Motor neuron (in vitro differentiated cells): ENCODE measurements around the gene AFF4. TPM values are rescaled to one million over a fixed set of nuclear protein-coding genes. Genes with fewer than 3 reads are reported as not detected.

Source experiments
- ATAC-seq, 8 experiments: fragments of 200-7000 bp; cut with Tn5 transposase; replicated peaks in 6 of 8; 2 replicates each; pipeline ENCODE4 v1.8.0; 2021; ENCODE audit warnings: mild to moderate bottlenecking in 8 of 8, moderate library complexity in 8 of 8
- H3K27ac ChIP-seq, 2 donors: fragments of 250-450 bp; sonication (Bioruptor Pico); 2 replicates each; pipeline ENCODE4 v1.9.0; 2021; ENCODE audit warnings: antibody characterized with exemption in 2 of 2, mild to moderate bottlenecking in 2 of 2, moderate library complexity in 1 of 2
- H3K4me1 ChIP-seq, 2 donors: fragments of 250-450 bp; sonication (Bioruptor Pico); replicated peaks in 1 of 2; 2 replicates each; pipeline ENCODE4 v1.6.1; 2021; ENCODE audit warnings: antibody characterized with exemption in 2 of 2, mild to moderate bottlenecking in 2 of 2, moderate library complexity in 1 of 2
- H3K4me3 ChIP-seq, 5 donors: fragments of 250-450 bp; sonication (Bioruptor Pico); 2 replicates each; pipeline ENCODE4 v1.9.0; 2021; ENCODE audit warnings: antibody characterized with exemption in 5 of 5, mild to moderate bottlenecking in 5 of 5, moderate library complexity in 4 of 5
- WGBS, 10 experiments: fragments of 450-650 bp; shearing (Covaris generic); methylation state at CpG; one replicate each; pipeline ENCODE4 v1.0.0; 2022; 5-methylcytosine and 5-hydroxymethylcytosine counted together
- in situ Hi-C, 9 experiments: fragments of 400-800 bp; cut with MboI; loops; one replicate each; pipeline ENCODE4 v1.15.0; 2021; ENCODE audit warnings: low sequenced_read_pairs in 9 of 9, low pct_unique_long_range_greater_than_20kb in 2 of 9; ENCODE audit not compliant: unreplicated experiment in 9 of 9
- total RNA-seq, 8 experiments: library from RNA; unstranded; fragments of 300-600 nt; gene quantifications; 2 replicates each; pipeline versions ENCODE4 v1.2.3 to v1.2.4, GENCODE V29; 2022

The AFF4 gene
- total RNA-seq, 8 experiments from 2014 or later = 43.0 to 102 (median 67.3) TPM

DNA sequence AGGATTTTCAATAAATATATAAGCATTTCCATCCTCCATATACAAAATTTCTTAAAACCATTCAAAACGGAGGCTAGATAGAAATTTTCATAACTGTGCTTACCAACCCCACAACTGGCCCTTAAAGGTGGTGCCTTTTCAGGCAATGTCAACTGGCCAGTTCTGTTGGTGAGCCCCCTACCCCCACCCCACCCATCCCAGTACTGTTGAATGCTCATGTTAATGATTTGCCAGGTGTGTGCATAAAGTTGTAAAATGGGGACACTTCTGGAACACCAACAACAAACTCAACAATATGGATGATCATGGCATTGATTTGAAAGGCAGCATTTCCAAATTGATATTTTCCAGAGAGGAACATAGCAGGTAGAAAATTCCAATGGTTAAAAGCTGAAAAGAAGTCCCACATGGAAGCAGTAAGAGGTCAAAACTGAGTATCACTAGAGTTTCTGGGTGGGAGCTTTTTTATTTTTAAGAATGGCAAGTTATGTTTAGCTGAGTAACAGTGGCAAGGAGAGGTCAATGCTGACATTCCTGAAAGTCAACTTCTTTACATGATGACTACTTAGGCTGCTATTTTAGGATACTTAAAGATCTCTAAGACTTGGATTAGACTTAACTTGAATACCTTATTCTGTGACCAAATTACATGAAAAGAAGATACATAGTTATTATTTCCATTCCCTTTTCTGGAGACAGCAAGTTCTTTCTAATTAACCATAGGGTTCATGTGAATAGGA lies 87.2 kb downstream of the AFF4 start:
- in situ Hi-C loops = loop anchor here in 1 of 9 experiments (25.0 kb wide), 1 partner anchor 89 kb away; the partner anchor contains the start of gene SEPTIN8

GRCh38 chr5:132873930-132874271 lies 89.5 kb downstream of the AFF4 start:
- WGBS, 10 experiments = 90 to 93% (median 92%) methylated on average over 2 of the region's 3 CpGs; no CpG with 5 or more reads in 7 of the 10 experiments
- Histone ChIP-seq H3K4me1 (no peaks in the 10 kb centered on the region), H3K27ac (no peak overlapping the region), H3K4me3 (no peak overlapping the region)
- in situ Hi-C loops = no loop called here
- ATAC-seq = peak in 1 of 8 experiments; percentile 18

More for the DNA sequence above, 87.2 kb downstream of the AFF4 start:
- peak in 2 of 8 experiments; percentile 32 to 49 for ATAC-seq
- Histone ChIP-seq H3K4me3 (no peak overlapping the region), H3K4me1 (no peaks in the 10 kb centered on the region), H3K27ac (no peak overlapping the region)
- WGBS, 10 experiments = 80 to 100% (median 80%) methylated on average over 1 of the region's 1 CpG; no CpG with 5 or more reads in 5 of the 10 experiments

GRCh38 chr5:132873119-132873929 lies 90.1 kb downstream of the AFF4 start, which contains the start of gene LEAP2:
Gene LEAP2, plus strand, starts transcription at chr5:132873668. Its CDS starts 27 bp downstream, at chr5:132873695.
- in situ Hi-C loops = no loop called here
- Histone ChIP-seq H3K4me3 (no peak within 1 kb of the TSS), H3K27ac (no peak within 1 kb of the TSS), H3K4me1 (no peaks in the 10 kb centered on the region)
- ATAC-seq = no peak
- WGBS, 10 experiments = 50 to 100% (median 79%) methylated on average over 1 to 6 of the region's 6 CpGs; no CpG with 5 or more reads in 3 of the 10 experiments

DNA sequence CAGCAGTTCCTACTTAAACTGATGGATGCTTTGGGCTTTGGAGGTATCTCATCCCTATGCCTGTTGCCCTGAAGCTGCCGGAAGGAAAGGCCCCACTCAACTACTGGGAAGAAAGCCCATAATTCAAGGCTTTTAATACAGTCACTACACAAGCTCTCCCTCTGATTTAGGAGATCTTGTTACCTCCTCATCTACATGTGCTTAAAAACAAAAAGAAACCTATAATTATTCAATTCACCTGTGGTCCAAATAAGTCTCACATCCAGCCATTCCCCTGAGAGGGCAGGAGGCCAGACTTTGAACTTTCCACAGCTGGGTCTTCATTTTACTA lies 90.7 kb downstream of the AFF4 start:
- WGBS, 10 experiments = 80 to 100% methylated on average over 1 of the region's 1 CpG; no CpG with 5 or more reads in 8 of the 10 experiments
- H3K4me1 ChIP-seq = peaks cover 0 to under 1% of the 10 kb centered on the region in 2 donors
- no peak overlapping the region for H3K27ac ChIP-seq
- ATAC-seq = no peak
- in situ Hi-C loops = no loop called here
- no peak overlapping the region for H3K4me3 ChIP-seq

DNA sequence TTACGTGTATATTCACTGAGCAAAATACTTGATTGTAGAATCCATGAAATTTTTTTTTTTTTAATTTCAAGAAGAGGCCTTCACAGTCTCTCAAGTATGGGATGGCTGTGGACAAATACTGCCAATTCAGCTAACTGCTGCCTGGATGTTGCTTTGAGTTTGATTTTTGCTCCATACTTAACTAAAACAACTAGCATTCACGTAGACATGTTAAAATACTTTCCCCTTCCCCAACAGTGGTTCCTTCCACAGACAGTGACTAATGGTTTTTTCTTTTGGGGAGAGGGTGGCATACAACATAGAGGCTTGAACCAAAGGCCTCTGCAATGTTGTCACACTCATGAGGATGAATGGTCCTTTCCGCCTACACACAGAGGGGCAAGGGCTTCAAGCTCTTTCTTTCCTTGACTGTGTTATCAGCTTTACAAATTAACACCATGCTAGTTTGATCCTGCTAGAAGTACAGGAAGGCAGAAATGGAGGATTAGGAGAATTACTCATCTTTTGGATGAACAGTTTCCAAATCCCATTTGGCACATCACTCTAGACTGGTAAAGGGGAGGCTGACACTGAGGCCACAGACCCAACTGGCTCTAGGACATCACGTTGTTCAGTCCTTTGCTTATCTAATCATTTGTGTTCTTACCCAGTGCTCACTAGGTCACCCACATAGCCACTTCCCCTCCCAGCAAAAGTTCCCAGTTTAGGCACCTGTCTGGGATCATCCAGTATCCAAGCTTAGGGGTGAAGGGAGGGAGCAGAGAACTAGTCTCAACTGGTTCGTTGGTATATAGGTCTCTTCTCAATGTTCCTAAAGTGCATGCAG lies 91.8 kb downstream of the AFF4 start:
- H3K27ac ChIP-seq = no peak overlapping the region
- no peak overlapping the region for H3K4me3 ChIP-seq
- peaks cover 0 to 5% of the 10 kb centered on the region in 2 donors for H3K4me1 ChIP-seq
- ATAC-seq = peak in 2 of 8 experiments; percentile 4 to 15
- in situ Hi-C loops = no loop called here
- WGBS, 10 experiments = 70 to 100% (median 93%) methylated on average over 1 to 4 of the region's 5 CpGs; no CpG with 5 or more reads in 2 of the 10 experiments

DNA sequence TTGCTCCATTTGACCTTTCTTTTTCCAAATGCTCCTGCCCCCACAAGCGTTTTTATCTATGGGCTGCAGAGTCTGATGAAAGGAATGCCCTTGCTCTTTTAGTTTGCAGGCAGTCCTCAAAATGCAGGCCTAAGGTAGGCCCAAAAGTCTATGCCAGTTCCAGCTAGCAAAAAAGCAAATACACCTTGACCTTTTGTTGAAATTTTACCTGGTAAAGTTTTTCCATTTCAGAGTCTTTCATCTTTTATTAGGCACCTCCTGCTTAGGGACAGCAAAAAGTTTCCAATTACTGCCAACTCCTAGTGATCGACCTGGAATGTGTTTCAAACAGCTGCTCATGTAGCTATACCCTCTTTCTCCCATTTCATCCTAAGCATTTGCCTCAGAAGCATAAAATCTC lies 92.6 kb downstream of the AFF4 start:
- ATAC-seq = no peak
- in situ Hi-C loops = no loop called here
- H3K27ac ChIP-seq = no peak overlapping the region
- H3K4me3 ChIP-seq = no peak overlapping the region
- H3K4me1 ChIP-seq = peaks cover 1 to 6% of the 10 kb centered on the region in 2 donors
- WGBS, 10 experiments = 43 to 100% (median 100%) methylated on average over 1 to 2 of the region's 2 CpGs; no CpG with 5 or more reads in 3 of the 10 experiments

DNA sequence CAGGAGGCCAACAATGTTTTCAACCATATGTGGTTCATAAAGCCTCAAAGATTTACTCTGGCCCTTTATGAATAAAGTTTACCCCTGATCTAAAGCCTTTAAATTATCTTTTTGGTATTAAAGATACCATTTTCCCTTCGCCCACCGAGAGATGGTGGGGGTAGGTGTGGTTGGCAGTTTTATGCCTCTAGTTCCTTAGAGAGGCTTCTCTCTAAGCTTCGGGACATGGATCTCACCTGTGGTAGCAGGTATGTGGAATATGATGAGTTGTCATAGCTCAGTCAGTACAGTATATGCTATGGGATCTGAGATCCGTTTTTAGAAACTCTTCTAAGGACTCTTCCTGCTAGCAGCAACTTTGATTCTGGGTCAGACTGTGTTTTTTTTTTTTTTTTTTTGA lies 94.7 kb downstream of the AFF4 start:
- ATAC-seq = no peak
- Histone ChIP-seq H3K4me3 (no peak overlapping the region), H3K27ac (no peak overlapping the region), H3K4me1 (peaks cover 7 to 11% of the 10 kb centered on the region in 2 donors)
- 80 to 100% (median 92%) methylated on average over 1 to 4 of the region's 4 CpGs; no CpG with 5 or more reads in 2 of the 10 experiments for WGBS, 10 experiments
- in situ Hi-C loops = no loop called here

DNA sequence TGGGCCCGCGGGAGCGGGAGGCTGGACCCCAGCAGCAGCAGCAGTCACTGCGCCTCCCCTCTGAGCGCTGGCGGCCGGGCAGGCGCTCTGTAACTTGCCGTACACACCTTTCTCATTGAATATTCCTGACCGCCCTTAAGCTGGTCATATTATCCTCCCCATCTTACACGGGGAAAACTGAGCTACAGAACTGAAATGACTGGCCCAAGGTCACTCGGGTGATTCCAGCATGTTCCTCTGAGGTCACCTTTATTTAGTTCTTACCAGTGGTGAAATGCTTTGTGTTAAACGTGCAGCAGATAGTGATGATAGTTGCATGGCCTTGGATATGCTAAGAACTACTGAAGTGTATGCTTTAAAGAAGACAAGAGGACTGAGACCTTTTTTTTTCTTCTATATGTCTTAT lies 96.4 kb downstream of the AFF4 start:
- 0 to 6% (median 0%) methylated on average over 1 to 5 of the region's 13 CpGs; no CpG with 5 or more reads in 4 of the 10 experiments for WGBS, 10 experiments
- peaks cover 7 to 11% of the 10 kb centered on the region in 2 donors for H3K4me1 ChIP-seq
- ATAC-seq = peak in 1 of 8 experiments; percentile 47
- peak overlapping the region; percentile 96 for H3K27ac ChIP-seq
- H3K4me3 ChIP-seq = peak overlapping the region; percentile 85 to 91 (median 87)
- in situ Hi-C loops = no loop called here

DNA sequence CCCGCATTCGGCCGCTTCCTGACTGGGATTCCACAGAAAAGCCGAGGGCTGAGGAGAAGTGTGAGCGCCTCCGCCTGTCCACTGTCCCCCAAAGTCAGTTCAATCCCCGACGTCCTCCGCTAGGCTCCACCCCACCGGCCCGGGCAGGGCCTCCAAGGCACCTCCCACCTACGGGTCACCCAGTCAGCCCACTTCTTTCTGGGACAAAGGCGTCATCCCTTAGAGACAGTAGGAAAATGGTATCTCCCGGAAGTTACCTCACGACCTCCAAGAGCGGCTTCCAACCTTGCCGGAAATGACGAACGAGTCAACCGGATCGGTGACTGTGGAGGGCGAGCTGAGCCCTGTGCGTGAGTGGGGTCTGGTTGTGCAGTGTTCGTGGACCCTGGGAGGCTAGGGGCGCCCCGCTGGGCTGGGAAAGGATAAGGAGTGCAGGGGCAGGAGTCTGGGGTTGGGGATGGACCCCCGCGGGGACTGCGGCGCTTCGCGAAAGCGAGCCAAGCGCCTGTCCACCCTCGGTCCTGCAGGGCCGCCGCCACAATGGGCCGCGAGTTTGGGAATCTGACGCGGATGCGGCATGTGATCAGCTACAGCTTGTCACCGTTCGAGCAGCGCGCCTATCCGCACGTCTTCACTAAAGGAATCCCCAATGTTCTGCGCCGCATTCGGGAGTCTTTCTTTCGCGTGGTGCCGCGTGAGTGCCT lies 96.9 kb downstream of the AFF4 start, which contains the start of the genes GDF9 and UQCRQ:
TSS of gene GDF9 (minus strand) at position 128 of the 704 bp plus-strand sequence. CDS start 1,936 bp downstream, outside the sequence.
TSS of gene UQCRQ (plus strand) at position 301 of the 704 bp plus-strand sequence. CDS start at position 541, 240 bp downstream.
- peak; percentile 91 to 97 (median 96) for ATAC-seq
- in situ Hi-C loops = no loop called here
- H3K4me1 ChIP-seq = peaks cover 7 to 11% of the 10 kb centered on the region in 2 donors
- peak within 1 kb of the TSS; percentile 85 to 91 (median 87) for H3K4me3 ChIP-seq
- 0 to 1% (median 0%) methylated on average over 1 to 15 of the region's 55 CpGs; no CpG with 5 or more reads in 6 of the 10 experiments for WGBS, 10 experiments
- peak within 1 kb of the TSS; percentile 96 for H3K27ac ChIP-seq

- peaks cover 7 to 11% of the 10 kb centered on the region in 2 donors for H3K4me1 ChIP-seq
- H3K4me3 ChIP-seq = peak overlapping the region; percentile 85 to 91 (median 87)
- peak overlapping the region; percentile 96 for H3K27ac ChIP-seq
- in situ Hi-C loops = no loop called here
- peak in 2 of 8 experiments; percentile 30 to 38 for ATAC-seq
- WGBS, 10 experiments = 34 to 92% (median 69%) methylated on average over 3 to 24 of the region's 30 CpGs; no CpG with 5 or more reads in 1 of the 10 experiments
Observed at GRCh38 chr5:132865668-132866341, 97.6 kb downstream of the AFF4 start.

DNA sequence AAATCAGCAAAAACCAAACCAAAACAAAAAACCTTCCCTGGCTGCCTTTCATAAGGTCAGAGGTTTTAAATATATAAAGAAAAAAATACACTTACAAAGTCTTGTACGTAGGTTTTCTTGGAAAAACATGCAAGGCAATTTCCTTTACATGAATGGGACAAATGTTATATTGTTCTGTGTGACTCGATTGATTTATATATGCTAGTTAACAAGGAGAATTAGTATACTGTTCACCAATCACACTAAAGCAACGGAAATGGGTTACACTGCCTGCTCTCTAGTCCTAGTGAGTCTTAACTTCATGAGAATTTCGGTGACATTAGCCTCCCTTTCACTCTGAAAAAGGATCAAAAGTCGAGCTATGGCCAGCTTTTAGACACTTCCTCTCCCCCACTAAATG lies 102.7 kb downstream of the AFF4 start:
- no peak for ATAC-seq
- WGBS, 10 experiments = 22 to 55% (median 48%) methylated on average over 3 to 5 of the region's 5 CpGs
- in situ Hi-C loops = no loop called here

More for the DNA sequence above, 102.7 kb downstream of the AFF4 start:
- Histone ChIP-seq H3K4me1 (peaks cover 4 to 5% of the 10 kb centered on the region in 2 donors), H3K4me3 (no peak overlapping the region), H3K27ac (no peak overlapping the region)
